ENCODE results near the gene VASH2. TPM values are rescaled to one million over a fixed set of nuclear protein-coding genes. Genes with fewer than 3 reads are reported as not detected.
"Not testable (repeated sequence)": the region's sequence is repeated elsewhere in the genome, so short reads cannot be mapped to it uniquely, and the experiment has no call there.

The VASH2 gene
- total RNA-seq, result under 1 TPM; under 0.01 to 0.63 (median 0.35) TPM

DNA sequence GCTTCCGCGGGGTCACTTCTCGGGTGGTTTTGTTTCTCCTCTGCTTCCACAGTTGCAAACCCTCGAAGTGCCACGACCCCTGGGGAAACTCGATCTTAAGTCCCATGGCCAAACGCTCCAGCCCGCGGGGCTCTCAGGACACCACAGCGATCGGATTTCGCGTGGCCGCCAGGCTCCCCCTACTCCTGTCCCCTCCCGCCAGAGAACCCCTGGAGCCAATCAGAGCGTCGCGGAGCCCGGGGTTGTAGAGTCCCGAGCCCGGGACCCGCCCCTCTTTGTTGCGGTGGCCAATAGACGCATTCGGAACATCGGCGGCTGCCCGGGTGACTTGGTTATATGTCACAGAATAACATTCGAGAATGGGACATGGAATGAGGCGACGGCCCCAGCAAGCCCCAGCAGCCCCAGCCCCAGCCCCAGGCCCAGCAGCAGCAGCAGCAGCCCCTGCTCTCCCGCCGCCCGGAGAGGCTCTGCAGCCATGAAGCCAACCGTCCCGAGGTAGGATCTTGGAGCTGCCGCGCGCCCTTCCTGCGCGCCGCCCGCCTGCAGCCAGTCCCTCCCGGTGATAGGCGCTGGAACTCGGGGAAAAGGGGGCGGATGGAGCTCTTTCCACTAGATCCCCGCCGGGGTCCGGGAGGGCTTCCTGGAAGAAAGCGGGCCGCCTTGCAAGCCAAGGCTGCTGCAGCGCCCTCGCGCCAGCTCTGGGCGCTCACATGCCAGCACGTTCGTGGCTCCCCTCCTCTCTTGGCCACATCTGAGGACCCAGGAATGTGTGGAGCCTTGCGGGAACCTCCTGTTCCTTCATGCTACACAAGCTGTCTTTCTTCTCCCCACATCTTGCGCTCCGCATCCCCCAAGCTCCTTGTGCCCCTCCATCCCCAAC, at the start of gene VASH2:
Gene VASH2 (plus strand): TSS at position 299 of the 883 bp plus-strand sequence. CDS start 1,002 bp downstream, outside the sequence.
- Histone ChIP-seq H3K9me3 (no peaks in the 10 kb centered on the region), H3K27me3 (peaks cover 0 to 22% of the 10 kb centered on the region in 2 donors), H3K4me1 (peaks cover 0 to 22% (median 4%) of the 10 kb centered on the region in 4 donors), H3K4me3 (peak within 1 kb of the TSS; percentile 28 to 60 (median 40)), H3K36me3 (no peaks in the 10 kb centered on the region), H3K27ac (no peak within 1 kb of the TSS)
- WGBS, 2 donors, result 1 to 2% methylated on average over 35 to 43 of the region's 61 CpGs
- TF ChIP-seq EP300 (IDR thresholded peaks at IDR 0.05), result no peak
- TF ChIP-seq, protein P1, sequence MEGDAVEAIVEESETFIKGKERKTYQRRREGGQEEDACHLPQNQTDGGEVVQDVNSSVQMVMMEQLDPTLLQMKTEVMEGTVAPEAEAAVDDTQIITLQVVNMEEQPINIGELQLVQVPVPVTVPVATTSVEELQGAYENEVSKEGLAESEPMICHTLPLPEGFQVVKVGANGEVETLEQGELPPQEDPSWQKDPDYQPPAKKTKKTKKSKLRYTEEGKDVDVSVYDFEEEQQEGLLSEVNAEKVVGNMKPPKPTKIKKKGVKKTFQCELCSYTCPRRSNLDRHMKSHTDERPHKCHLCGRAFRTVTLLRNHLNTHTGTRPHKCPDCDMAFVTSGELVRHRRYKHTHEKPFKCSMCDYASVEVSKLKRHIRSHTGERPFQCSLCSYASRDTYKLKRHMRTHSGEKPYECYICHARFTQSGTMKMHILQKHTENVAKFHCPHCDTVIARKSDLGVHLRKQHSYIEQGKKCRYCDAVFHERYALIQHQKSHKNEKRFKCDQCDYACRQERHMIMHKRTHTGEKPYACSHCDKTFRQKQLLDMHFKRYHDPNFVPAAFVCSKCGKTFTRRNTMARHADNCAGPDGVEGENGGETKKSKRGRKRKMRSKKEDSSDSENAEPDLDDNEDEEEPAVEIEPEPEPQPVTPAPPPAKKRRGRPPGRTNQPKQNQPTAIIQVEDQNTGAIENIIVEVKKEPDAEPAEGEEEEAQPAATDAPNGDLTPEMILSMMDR (IDR thresholded peaks at IDR 0.05), result no peak
- TF ChIP-seq POLR2A (IDR thresholded peaks at IDR 0.05), result no peak
- DNase-seq (ENCODE audit: low spot score in 2 of 2), result peak; percentile 56 to 75

DNA sequence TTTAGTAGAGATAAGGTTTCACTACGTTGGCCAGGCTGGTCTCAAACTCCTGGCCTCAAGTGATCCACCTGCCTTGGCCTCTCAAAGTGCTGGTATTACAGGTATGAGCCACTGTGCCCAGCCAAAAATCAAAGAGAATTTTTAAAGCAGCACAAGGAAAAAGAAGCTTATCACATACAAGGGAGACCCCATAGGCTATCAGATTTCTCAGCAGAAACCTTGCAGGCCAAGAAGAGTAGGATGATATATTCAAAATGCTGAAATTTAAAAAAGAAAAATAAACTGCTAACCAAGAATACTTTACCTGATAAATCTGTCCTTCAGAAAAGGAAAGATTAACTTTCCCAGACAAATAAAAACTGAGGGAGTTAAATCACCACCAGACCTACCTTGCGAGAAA, 49.1 kb upstream of the VASH2 start:
- no peak for DNase-seq (ENCODE audit: low spot score in 2 of 2)
- Histone ChIP-seq H3K36me3 (peaks cover 0 to 41% (median 6%) of the 10 kb centered on the region in 3 donors), H3K4me3 (no peak overlapping the region), H3K27me3 (no peaks in the 10 kb centered on the region), H3K9me3 (peaks cover 0 to 42% (median 3%) of the 10 kb centered on the region in 4 donors), H3K27ac (no peak overlapping the region), H3K4me1 (no peaks in the 10 kb centered on the region)
- WGBS, 2 donors, result 96 to 99% methylated on average over 2 of the region's 2 CpGs
- TF ChIP-seq POLR2A (IDR thresholded peaks at IDR 0.05), result no peak

DNA sequence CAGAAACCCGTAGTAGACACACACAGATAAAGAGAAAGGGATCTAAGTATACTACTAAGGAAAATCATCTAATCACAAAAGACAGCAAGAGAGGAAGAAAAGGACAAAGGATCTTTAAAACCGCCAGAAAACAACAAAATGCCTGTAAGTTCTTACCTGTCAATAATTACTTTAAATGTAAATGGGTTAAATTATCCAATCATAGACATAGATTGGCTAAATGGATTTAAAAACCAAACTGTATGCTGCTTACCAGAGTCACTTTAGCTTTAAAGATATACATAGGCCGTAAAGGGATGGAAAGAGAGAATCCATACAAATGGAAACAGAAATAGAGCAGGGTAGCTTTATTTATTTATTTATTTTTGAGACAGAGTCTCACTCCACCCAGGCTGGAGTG, 48.3 kb upstream of the VASH2 start:
- WGBS, 2 donors, result 95 to 96% methylated on average over 3 of the region's 3 CpGs
- TF ChIP-seq EP300 (IDR thresholded peaks at IDR 0.05), result no peak
- TF ChIP-seq, protein P1 (IDR thresholded peaks at IDR 0.05), result no peak
- TF ChIP-seq POLR2A (IDR thresholded peaks at IDR 0.05), result no peak
- no peak for DNase-seq (ENCODE audit: low spot score in 2 of 2)
- H3K27ac ChIP-seq, result no peak overlapping the region
- H3K36me3 ChIP-seq, result peaks cover 0 to 33% (median 6%) of the 10 kb centered on the region in 3 donors
- no peaks in the 10 kb centered on the region for H3K4me1 ChIP-seq
- H3K9me3 ChIP-seq, result peaks cover 0 to 42% (median 3%) of the 10 kb centered on the region in 4 donors
- H3K4me3 ChIP-seq, result no peak overlapping the region
- no peaks in the 10 kb centered on the region for H3K27me3 ChIP-seq

DNA sequence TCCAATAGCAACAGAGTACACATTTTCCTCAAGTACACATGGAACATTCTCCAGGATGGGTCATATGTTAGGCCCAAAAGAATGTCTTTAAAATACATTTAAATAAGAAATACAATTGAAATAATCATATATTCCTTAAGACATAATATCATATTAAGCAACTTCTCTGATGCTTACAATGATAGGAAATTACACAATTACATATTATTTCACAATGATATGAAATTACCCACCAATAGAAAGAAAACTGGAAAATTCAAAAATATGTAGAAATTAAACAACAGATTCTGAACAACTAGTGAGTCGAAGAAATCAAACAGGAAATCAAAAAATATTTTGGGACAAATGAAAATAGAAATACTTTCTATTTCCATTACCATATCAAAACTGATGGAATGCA, 46.7 kb upstream of the VASH2 start:
- Histone ChIP-seq H3K36me3 (peaks cover 0 to 17% (median 0%) of the 10 kb centered on the region in 3 donors), H3K9me3 (peaks cover 0 to 42% (median 3%) of the 10 kb centered on the region in 4 donors), H3K4me3 (no peak overlapping the region), H3K27me3 (no peaks in the 10 kb centered on the region), H3K4me1 (no peaks in the 10 kb centered on the region), H3K27ac (no peak overlapping the region)
- no peak for DNase-seq (ENCODE audit: low spot score in 2 of 2)
- WGBS, 2 donors, result 91 to 93% methylated on average over 1 of the region's 1 CpG
- TF ChIP-seq POLR2A (IDR thresholded peaks at IDR 0.05) (no peak), EP300 (IDR thresholded peaks at IDR 0.05) (no peak)
- TF ChIP-seq, protein P1 (IDR thresholded peaks at IDR 0.05), result no peak

DNA sequence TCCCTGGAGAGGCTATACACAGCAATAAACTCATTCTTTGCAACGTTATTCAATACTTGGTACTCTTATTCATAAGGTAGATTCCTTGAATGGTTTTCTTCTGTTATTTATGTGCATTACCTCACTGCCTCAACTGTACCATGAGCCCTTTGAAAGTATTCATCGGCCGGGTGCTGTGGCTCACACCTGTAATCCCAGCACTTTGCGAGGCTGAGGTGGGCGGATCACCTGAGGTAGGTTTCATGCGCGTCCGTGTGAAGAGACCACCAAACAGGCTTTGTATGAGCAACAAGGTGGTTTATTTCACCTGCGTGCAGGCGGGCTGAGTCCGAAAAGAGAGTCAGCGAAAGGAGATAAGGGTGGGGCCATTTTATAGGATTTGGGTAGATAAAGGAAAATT, 42.3 kb upstream of the VASH2 start:
- DNase-seq (ENCODE audit: low spot score in 2 of 2); H3K4me3 ChIP-seq; H3K27ac ChIP-seq; H3K4me1 ChIP-seq; H3K9me3 ChIP-seq; H3K27me3 ChIP-seq; H3K36me3 ChIP-seq: not testable (repeated sequence)
- WGBS, 2 donors, result 80% methylated on average over 12 of the region's 12 CpGs

DNA sequence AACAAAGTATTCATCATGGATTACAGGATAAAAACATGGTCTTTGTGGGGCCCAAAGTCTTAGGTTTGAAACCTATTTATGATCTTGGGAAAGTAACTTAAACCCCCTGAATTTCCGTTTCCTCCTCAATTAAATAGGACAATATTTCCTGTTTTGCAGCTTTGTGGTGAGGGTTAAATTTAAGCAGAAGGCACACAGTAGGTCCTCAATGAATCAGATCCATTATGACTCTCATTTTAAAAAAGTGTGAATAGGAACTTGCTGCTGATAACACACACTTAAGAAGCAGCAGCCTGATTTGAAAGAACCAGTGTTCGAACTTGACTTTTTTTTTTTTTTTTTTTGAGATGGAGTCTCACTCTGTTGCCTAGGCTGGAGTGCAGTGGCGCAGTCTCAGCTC, 41.4 kb upstream of the VASH2 start:
- Histone ChIP-seq H3K36me3 (no peaks in the 10 kb centered on the region), H3K4me3 (no peak overlapping the region), H3K27ac (no peak overlapping the region), H3K4me1 (no peaks in the 10 kb centered on the region), H3K9me3 (peaks cover 0 to 3% (median 0%) of the 10 kb centered on the region in 4 donors), H3K27me3 (no peaks in the 10 kb centered on the region)
- DNase-seq (ENCODE audit: low spot score in 2 of 2), result no peak
- 90 to 94% methylated on average over 3 of the region's 3 CpGs for WGBS, 2 donors
- no peak for TF ChIP-seq POLR2A (IDR thresholded peaks at IDR 0.05)
- TF ChIP-seq, protein P1 (IDR thresholded peaks at IDR 0.05), result no peak
- TF ChIP-seq EP300 (IDR thresholded peaks at IDR 0.05), result no peak
